GM19035 (cell line): ENCODE data around the gene CD4.

Experiments used
- ATAC-seq: cut with Tn5 transposase; IDR thresholded peaks from one replicate; pipeline ENCODE4 v1.9.1; 2021; ENCODE audit not compliant: unreplicated experiment

The CD4 gene

DNA sequence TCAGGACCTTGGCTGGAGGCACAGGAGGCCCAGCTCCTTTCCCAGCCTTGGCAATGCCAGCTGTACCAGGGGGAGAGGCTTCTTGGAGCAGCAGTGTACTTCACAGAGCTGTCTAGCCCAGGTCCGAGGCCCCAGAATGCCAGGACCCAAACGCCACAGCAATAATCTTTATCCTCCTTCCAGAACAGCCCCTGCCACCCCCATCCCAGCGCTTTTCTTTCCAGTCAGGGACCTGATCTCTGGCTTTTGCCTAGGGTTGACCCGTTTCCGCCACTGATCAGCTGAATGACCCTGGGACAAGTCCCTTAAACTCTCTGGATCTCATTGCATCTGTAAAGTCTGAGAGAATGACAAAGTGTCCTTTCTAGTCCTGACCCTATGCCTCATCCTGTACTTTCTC, 11.9 kb upstream of the CD4 start:
- no peak for ATAC-seq

DNA sequence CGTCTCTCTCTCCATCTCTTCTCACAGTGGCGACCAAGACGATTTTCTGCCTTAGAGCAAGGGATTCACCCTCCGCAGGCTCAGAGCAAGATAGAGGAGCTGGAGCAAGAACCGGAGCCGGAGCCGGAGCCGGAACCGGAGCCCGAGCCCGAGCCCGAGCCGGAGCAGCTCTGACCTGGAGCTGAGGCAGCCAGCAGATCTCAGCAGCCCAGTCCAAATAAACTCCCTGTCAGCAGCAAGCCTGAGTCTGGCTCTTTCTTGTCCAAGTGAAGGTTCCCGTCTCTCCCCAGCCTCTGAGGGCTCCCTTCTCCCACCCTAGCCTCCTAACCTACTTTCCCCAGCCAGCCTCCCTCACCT, 11.1 kb upstream of the CD4 start:
- no peak for ATAC-seq

DNA sequence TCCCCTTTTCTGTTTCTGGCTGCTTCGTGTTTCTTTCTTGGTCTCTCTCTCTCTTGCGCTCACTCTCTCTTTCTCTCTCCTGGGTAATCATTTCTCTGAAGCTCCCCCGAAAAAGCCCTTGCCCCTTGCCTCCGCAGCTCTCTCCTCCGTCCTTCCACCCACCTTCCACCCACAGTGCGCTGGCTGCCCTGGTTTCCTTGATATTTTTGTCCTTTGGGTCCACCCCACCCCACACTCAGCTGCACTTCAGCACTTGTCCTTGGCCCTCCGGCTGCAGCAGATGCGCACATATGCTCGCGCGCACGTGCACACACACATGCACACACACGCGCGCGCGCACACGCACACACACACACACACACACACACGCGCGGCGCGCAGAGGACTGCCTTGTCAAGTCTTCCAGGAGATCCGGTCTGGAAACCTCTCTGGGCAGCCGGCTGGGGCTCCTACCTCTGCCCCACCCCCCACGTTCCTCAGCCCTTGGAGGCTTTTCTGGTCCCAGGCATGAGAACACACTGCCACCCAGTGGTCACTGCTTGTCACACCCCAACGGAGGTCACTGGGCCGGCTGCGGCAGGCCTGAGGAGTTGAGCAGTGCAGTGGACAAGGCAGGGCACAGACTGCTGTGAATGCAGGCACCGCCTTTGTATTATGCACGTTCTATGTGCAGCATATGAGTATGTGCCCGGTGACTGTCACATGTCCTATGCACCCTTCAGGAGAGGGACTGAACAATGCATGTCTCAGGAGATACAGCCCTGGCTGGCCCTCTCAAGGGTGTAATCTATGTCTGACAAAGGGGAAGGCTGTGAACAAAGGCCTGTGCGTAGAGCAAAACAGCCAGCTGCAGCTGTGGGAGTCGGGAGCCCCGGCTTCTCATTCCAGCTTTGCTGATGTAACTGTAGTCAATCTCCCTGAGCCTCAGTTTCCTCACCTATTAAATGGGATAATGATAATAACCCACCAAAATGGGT, 10.5 kb upstream of the CD4 start:
- ATAC-seq = peak; percentile 81

DNA sequence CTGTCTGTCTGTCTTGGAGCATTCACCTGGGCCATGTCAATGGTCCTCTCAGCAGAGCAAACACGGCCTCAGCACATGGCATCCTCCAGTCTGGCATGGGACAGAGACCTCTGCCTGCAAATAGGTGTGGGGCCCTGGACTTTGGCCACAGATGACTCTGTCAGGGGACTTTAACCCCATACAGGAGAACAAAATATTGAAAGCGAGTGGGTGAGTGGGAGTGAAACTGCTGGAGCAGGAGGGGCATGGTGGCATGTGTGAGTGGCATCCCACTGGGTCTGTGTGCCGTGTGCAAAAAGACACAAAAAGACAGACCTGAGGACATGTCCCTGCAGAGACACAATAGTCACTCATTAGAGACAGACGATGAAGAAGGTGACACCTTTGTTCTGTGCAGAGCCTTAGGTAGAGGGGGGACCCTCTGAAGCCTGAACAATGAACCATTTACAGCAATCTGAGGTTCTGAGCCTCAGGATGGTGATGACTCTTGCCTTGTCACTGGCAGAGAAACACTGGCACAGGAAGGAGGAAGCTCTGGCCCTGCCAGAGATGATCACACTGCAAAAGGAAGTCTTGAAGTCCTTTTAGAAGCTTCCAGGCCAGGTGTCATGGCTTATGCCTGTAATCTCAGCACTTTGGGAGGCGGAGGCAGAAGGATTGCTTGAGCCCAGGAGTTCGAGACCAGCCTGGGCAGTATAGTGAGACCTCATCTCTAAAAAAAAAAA, 9.5 kb upstream of the CD4 start:
- no peak for ATAC-seq

DNA sequence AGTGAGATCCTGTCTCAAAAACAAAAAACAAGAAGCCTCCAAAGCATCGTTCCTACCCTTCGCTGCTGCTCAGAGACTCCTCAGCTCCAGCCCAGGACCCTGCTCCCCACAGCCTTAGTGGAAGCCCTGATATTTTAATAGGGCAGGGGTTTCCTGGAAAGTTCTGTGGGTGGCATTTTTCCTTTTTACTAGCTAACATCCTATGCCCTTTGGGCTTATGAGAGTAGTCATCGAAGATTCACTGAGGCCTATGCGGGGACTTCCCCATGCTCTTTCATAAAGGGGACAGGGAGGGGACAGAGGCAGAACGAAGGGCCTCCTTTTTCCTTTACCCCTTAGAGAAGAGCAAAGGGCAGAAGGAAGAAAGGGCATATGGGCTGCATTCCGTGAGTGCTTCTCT, 8.8 kb upstream of the CD4 start:
- no peak for ATAC-seq

DNA sequence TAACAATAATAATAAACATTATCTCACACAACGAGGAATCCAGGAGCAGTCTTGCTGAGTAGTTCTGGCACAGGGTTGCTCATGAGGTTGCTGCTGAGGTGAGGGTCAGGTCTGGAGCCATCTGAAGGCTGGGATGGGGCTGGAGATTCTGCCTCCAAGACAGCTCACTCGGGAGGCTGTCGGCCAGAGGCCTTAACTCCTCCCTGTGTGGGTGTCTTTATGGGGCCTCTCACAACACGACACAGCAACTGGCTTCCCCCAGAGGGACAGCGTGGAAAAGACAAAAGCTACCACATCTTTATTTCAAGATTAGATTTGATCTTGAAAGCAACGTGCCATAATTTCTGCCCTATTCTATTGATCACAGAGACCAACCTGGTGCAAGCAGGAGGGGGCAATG, 7.2 kb upstream of the CD4 start:
- no peak for ATAC-seq

DNA sequence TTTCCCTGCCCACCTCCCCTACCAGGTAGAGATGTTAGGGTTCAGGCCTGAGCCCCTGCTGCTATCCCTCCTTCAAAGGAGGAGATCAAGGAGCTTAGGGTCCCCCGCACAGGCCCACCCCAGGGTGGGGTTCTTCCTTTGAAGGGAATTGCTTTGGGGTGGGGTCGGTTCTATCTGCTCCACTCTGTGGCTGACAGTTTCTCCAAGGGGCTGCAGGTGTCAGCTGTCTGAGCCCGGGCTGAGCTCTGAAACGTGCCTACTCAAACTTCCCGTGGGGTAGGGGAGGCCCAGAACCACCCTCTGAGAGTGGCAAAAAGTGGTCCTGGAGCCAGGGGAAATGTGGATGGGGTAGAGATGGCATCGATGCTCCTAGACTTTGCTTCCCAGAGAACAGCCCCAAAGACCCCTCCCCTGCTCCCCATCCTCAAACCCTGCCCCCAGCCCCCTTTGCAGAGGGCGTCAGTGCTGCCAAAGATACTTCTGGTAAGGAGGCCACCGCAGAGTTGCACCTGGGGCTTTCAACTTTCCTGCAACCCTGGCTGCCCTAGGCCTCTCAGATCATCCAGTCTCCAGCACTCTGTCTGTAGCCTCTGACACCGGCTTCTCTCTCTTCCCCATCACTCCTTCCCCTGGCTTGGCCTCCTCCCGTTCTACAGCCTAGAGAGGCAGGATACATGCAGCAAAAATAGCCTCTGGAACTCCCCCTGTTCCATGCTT, 6.3 kb upstream of the CD4 start:
- no peak for ATAC-seq

DNA sequence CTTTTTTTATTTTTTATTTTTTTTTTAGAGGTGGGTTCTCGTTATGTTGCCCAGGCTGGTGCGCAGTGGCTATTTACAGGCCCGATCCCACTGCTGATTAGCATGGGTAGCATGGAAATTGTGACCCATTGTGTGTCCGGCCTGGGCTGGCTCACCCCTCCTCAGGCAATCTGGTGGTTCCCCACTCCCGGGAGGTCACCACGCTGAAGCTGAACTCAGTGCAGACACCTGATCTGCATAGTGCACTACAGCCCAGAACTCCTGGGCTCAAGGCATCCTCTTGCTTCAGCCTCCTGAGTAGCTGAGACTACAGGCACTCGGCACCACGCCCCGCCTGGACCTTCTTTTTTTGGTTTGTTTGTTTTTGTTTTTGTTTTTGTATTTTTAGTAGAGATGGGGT, 5.5 kb upstream of the CD4 start:
- ATAC-seq = no peak

DNA sequence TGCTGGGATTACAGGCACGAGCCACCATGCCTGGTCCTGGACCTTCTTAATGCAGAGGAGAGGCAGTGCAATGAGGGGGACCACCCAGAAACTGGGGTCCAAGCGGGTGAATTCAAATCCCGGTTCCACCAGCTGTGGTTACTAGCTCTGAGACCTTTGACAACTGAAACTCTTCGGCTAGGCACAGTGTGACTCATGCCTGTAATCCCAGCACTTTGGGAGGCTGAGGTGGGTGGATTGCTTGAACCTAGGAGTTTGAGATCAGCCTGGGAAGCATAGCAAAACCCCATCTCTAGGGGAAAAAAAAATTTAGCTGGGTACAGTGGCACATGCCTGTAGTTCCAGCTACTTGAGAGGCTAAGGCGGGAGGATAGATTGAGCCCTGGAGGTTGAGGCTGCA, 5.0 kb upstream of the CD4 start:
- ATAC-seq = no peak

DNA sequence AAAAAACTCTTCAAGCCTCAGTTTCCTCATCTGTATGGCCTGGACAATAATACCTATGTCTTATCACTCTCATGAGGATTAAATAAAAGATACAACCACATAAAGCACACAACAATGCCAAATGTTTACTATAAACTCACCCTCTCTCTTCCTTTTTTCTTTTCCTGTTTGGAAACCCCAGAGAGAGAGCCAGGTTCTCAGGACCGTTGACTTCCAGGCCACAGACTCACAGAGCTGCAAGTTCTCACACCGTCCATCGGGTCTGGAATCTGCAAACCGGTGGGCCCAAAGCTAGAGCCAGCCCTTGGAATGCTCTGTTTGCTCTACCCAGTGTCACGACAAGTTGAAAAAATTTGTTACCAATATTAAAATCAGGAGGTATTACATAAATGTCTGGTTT, 4.6 kb upstream of the CD4 start:
- no peak for ATAC-seq

DNA sequence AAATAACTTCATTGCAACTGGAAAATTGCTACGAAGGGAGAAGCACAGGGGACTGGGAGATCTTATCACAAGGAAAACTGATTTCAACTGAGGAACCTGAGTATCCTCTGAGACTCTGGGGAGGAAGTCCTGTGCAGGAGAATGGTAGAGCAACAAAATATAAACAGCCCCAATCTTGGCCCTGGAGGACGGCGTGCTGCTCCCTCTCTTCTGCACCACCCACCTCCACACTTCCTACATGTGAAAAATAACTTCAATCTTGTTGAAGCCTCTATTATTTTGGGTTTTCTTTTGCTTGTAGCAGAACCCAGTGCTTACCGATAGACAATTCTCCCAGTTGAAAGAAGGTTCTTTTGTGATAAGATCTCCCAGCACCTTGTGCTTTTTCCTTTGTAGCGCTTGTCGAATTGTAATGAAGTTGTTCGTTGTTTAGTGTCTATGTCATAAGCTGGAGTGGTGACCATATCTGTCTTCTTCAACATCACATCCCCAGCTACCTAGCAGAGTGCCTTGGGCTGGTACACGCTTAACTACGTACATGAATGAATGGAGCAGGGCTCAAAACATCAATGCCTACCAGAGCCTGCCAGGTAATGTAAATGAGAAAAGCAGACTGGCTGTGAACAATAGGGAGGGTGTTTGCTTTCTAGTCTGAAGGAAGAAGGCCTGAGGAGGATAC, 2.8 kb upstream of the CD4 start:
- no peak for ATAC-seq

DNA sequence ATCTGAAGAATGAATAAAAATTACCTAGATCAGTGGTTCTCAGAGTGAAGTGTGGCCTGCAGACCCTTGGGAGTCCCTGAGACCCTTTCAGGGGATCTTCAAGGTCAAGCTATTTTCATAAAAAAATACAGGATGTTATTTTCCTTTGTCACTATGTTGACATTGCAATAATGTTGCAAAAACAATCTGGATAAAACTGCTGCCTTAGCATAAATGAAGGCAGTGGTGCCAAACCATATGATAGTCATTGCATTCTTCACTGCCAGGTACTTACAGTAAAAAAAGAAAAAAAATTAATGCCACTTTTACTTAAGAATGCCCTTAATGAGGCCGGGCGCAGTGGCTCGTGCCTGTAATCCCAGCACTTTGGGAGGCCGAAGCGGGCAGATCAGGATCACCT, 2.0 kb upstream of the CD4 start:
- ATAC-seq = no peak

DNA sequence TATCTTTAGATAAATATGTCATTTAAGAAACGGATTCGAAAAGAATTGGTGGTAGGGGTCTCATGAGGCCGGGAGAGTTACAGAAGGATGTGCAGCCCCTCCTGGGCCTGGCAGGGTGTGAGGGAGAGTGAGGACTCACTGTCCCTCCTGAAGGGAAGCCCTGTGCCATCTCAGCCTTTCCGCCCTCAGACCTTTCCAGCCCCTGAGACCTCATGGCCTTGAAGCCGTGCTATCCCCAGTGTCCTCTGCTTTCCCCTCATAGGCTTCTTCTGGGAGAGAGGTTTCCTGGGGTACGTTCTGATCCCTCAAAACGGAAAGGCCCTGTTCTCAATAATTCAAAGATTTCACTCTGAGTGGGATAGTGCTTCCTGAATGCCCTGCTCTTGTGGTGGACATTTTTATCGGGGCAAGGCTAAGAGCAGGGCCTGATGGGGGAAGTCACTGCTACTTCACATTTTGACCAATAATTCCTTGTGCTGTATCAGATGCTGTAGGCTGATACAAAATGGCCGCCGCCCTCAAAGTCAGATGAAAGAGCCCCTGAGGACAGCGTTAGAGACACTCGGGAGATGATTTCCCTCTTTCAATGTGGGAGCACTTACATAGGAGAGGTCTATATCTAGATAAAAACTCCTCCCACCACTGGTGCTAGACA, 1.3 kb downstream of the CD4 start:
- ATAC-seq = no peak

DNA sequence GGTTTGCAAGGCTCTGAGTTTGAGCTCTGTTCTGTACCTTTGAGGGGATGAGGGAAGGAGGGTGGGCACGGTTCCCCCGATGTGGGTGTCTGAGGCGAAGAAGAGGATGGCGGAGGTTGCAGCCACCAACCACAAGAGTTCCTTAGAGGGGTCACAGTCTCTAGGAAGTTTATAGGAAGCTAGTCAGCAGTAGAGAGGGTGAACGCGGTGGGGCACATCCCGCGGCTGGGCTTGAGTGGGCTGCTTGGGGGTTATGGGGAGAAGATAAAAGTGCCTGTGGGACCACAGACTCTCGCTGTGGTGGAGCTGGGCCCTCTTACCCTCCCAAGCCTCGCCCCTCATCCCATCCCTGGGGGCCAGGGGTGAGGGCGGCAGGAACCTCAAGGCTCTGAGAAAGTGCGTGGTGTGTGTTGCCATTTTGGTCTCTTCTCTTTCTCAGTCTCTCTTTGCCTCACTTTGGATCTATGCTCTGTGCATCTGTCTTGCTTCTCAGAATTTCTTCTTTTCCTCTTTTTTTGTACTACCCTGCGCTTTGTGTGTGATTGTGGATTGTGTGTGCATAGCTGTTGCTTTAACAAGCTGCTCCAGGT, 2.7 kb downstream of the CD4 start:
- no peak for ATAC-seq

DNA sequence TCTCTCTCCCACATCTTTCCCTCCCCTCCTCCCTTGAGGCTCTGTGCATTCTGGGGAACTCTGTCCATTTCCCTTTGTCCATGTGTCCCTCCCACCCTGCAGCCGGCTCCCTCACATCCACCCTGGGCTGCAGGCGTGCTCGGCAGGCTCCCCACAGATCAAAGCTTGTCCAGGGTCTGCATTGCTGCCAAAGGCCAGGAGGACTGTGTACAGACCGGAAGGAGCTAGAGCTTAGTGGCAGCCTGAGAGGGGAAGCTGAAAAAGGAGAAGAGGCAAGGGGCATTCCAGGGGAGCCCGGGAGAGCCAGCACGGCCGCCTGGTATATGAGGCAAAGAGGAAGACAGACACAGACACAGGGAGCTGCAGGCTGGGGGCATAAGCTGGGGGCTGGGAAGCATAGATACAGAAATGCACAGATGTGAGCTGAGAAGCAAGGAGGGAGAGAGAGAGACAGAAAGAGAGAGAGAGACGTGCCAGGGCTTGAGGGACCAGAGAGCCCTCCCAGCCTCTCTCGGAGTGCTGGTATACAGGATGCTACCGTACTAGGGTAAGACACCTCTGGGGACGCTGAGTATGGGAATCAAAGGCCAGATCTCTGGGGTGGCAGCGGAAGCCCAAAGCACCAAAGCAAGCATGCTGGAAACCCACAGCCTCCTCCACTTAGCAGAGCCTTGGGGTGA, 3.3 kb downstream of the CD4 start:
- no peak for ATAC-seq

DNA sequence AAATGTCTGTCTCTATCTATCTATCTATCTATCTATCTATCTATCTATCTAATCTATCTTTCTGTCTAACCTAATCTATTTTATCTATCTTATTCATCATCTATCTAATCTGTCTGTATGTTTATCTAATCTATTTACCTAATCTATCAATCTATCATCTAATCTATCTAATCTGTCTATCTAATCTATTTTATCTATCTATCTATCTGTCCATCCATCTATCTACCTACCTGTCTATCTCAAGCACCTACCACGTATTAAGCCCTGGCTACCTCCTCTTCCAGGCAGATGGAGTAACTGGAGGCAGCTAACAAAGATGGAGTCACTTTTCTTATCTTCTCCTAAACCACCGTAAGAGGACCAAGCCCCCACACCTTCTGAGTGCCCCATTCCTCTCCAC, 5.8 kb downstream of the CD4 start:
- no peak for ATAC-seq

DNA sequence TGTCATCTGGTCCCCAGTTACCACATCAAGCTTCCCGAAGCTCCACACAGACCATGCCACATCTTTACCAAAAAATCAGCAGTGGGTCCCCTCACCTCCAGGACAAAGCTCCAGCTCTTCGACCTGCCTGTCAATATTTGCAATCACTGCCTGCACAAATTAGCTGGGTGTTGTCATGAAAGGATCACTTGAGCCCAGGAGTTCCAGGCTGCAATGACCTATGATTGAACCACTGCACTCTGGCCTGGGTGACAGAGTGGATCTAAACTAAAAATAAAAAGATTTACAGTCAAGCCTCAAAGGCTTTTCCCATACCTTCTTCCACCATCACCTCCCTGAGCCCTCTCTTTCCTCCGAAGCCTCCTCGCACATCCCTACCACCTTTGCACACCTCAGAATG, 7.2 kb downstream of the CD4 start:
- ATAC-seq = no peak

DNA sequence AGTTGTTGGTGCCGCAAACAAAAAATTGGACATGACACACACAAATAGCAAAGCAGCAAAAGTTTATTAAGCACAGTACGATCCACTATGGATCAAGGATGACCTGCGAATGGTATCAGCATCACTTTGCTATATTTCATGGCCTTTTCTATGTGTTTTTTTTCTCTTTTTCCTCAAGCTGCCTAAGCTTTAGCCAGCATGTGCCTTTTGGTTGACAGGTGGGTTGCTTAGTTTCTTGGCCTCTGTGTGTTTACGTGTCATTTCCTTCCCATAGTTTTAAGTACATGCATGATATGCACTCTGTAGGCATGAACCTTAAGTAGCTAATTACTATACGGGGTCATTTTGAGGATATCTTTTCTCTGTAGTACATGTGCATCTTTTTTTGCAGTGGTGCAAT, 9.8 kb downstream of the CD4 start:
- ATAC-seq = no peak

DNA sequence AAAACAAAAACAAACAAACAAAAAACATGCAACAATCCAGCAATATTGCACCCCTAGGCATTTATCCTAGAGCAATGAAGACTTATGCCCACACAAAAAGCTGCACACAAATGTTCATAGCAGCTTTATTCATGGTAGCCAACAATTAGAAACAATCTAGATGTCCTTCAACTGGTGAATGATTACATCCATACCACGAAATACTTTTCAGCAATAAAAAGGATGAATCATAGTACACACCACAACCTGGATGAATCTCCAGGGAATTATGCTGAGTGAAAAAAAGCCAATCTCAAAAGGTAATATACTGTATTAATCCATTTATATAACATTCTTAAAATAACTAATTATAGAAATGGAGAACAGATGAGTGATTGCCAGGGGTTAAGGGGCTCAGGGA, 17.8 kb downstream of the CD4 start:
- ATAC-seq = no peak

DNA sequence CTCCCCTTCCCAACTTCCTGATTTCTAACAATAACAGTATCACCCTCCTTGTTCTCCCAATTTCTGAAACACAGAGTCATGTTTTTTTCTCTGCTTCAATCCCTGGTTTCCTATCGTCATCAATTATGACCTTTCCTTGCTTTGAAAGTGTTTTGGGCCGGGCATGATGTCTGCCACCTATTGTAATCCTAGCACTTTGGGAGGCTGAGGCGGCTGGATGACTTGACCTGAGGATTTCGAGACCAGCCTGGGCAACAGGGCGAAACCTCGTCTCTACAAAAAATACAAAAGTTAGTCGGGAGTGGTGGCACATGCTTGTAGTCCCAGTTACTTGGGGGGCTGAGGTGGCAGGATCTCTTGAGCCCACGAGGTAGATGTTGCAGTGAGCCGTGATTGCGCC, 19.7 kb downstream of the CD4 start:
- ATAC-seq = no peak
